Lung (tissue), 12 donors: ENCODE results near the gene GFAP. TPM values are rescaled to one million over a fixed set of nuclear protein-coding genes. Genes with fewer than 3 reads are reported as not detected.

Experiments
- ATAC-seq: fragments of 200-7000 bp; cut with Tn5 transposase; one replicate; pipeline ENCODE4 v1.9.1; 2020; ENCODE audit warnings: moderate number of reproducible peaks; ENCODE audit not compliant: insufficient read depth, low FRiP score
- DNase-seq, 3 donors: peaks; one replicate each; pipeline ENCODE4 v3.0.0-alpha.2; 2013 to 2017
- H3K27ac ChIP-seq, 2 donors: one replicate each; pipeline ENCODE4 v1.5.1; 2013; ENCODE audit warnings: mild to moderate bottlenecking in 2 of 2, moderate library complexity in 2 of 2, control low read depth in 1 of 2, inconsistent platforms in 1 of 2, low read depth in 1 of 2, low read length in 1 of 2
- H3K27me3 ChIP-seq, 3 donors: one replicate each; pipeline ENCODE4 v1.5.1; 2013; ENCODE audit warnings: low read length in 2 of 3; ENCODE audit not compliant: control insufficient read depth in 3 of 3, insufficient read depth in 3 of 3
- H3K36me3 ChIP-seq, 4 donors: one replicate each; pipeline ENCODE4 v1.5.1; 2013; ENCODE audit warnings: low read length in 4 of 4, mild to moderate bottlenecking in 1 of 4, moderate library complexity in 1 of 4; ENCODE audit not compliant: control insufficient read depth in 4 of 4, insufficient read depth in 4 of 4
- H3K4me1 ChIP-seq, 5 donors: one replicate each; pipeline ENCODE4 v1.5.1; 2013; ENCODE audit warnings: low read length in 5 of 5, mild to moderate bottlenecking in 2 of 5, moderate library complexity in 1 of 5; ENCODE audit not compliant: control insufficient read depth in 5 of 5, insufficient read depth in 5 of 5
- H3K4me3 ChIP-seq: one replicate; pipeline ENCODE4 v1.5.1; 2013; ENCODE audit warnings: mild to moderate bottlenecking, control low read depth, moderate library complexity
- H3K9ac ChIP-seq, 2 donors: one replicate each; pipeline ENCODE4 v1.5.1; 2013; ENCODE audit warnings: low read length in 2 of 2, control low read depth in 1 of 2; ENCODE audit not compliant: insufficient read depth in 1 of 2
- H3K9me3 ChIP-seq, 4 donors: one replicate each; pipeline ENCODE4 v1.5.1; 2013; ENCODE audit warnings: low read length in 3 of 4, mild to moderate bottlenecking in 1 of 4, moderate library complexity in 1 of 4; ENCODE audit not compliant: control insufficient read depth in 4 of 4, insufficient read depth in 3 of 4
- CTCF ChIP-seq: IDR thresholded peaks from 2 replicates; pipeline ENCODE4 v1.5.1; 2012; ENCODE audit warnings: mild to moderate bottlenecking; ENCODE audit errors: control extremely low read depth, extremely low read depth
- WGBS, 2 donors: extraction: QIAGEN DNeasy Blood & Tissue Kit; methylation state at CpG; one replicate each; pipeline ENCODE4 v1.1.7; 2013; 5-methylcytosine and 5-hydroxymethylcytosine counted together
- polyA plus RNA-seq, 2 donors: library from polyadenylated mRNA; stranded (reverse); fragments of 200-250 nt; gene quantifications; one replicate each; pipeline ENCODE4 v1.2.1, GENCODE V29; 2013
- total RNA-seq, 2 donors: library from RNA; depleted of rRNA in 1 of 2; stranded (reverse); fragments of >200 nt in 1 of 2; gene quantifications; one replicate each; pipeline ENCODE4 v1.2.1, GENCODE V29; 2014 to 2021
- donor health status: control.
- donor health status: control.
- donor health status: Bipolar disorder and iron deficiency.
- donor health status: healthy.
- donor health status: DM: yes; HTN: yes; CAD: no.

GFAP gene
- total and polyA plus RNA-seq, 4 donors = 0.25 to 0.88 (median 0.34) TPM

GRCh38 chr17:44913676-44914075 lies 1.6 kb downstream of the GFAP start:
- 37 to 49% methylated on average over 6 of the region's 6 CpGs for WGBS, 2 donors
- DNase-seq (no peak), ATAC-seq (no peak)
- peaks cover 0 to 8% (median 0%) of the 10 kb centered on the region in 5 donors for H3K4me1 ChIP-seq
- H3K36me3 ChIP-seq = no peaks in the 10 kb centered on the region
- H3K27me3 ChIP-seq = peaks cover 0 to 21% (median 19%) of the 10 kb centered on the region in 3 donors
- H3K27ac ChIP-seq = no peak overlapping the region
- H3K9me3 ChIP-seq = peaks cover 0 to 2% (median 0%) of the 10 kb centered on the region in 4 donors
- no peak overlapping the region for H3K4me3 ChIP-seq
- H3K9ac ChIP-seq = no peak overlapping the region
- TF ChIP-seq CTCF = no peak

GRCh38 chr17:44912763-44913544 lies 2.3 kb downstream of the GFAP start:
- Histone ChIP-seq H3K4me1 (peaks cover 0 to 8% (median 0%) of the 10 kb centered on the region in 5 donors), H3K27ac (no peak overlapping the region), H3K9me3 (peaks cover 0 to 2% (median 0%) of the 10 kb centered on the region in 4 donors), H3K4me3 (no peak overlapping the region), H3K27me3 (peaks cover 0 to 21% (median 19%) of the 10 kb centered on the region in 3 donors), H3K36me3 (no peaks in the 10 kb centered on the region), H3K9ac (no peak overlapping the region)
- no peak for ATAC-seq
- no peak for TF ChIP-seq CTCF
- no peak for DNase-seq
- 84 to 85% methylated on average over 14 of the region's 14 CpGs for WGBS, 2 donors

- no peak overlapping the region for H3K9ac ChIP-seq
- 11 to 12% methylated on average over 56 of the region's 56 CpGs for WGBS, 2 donors
- no peak overlapping the region for H3K4me3 ChIP-seq
- ATAC-seq (peak; percentile 52), DNase-seq (peak; percentile 42 to 62 (median 49))
- TF ChIP-seq CTCF = no peak
- no peaks in the 10 kb centered on the region for H3K36me3 ChIP-seq
- peaks cover 0 to 8% (median 0%) of the 10 kb centered on the region in 5 donors for H3K4me1 ChIP-seq
- H3K27ac ChIP-seq = no peak overlapping the region
- H3K27me3 ChIP-seq = peaks cover 0 to 24% (median 19%) of the 10 kb centered on the region in 3 donors
- H3K9me3 ChIP-seq = peaks cover 0 to 2% (median 0%) of the 10 kb centered on the region in 4 donors
These were observed 3.9 kb downstream of the GFAP start for GRCh38 chr17:44911133-44912001.
